Liver (tissue), 9 donors: ENCODE data around the gene ARFGAP1. TPM values are rescaled to one million over a fixed set of nuclear protein-coding genes. Genes with fewer than 3 reads are reported as not detected.

Source experiments
- DNase-seq: peaks from one replicate; pipeline ENCODE4 v3.0.0-alpha.2; 2017; ENCODE audit warnings: low spot score
- H3K27ac ChIP-seq, 2 donors: one replicate each; pipeline ENCODE4 v1.7.0; 2013; ENCODE audit warnings: inconsistent platforms in 2 of 2, low read length in 2 of 2, control low read depth in 1 of 2, low read depth in 1 of 2, mild to moderate bottlenecking in 1 of 2
- H3K27me3 ChIP-seq, 4 donors: one replicate each; pipeline versions ENCODE4 v1.6.1 to v1.7.0; 2013; ENCODE audit warnings: low read length in 3 of 4, inconsistent platforms in 1 of 4, mild to moderate bottlenecking in 1 of 4, moderate library complexity in 1 of 4; ENCODE audit not compliant: control insufficient read depth in 4 of 4, insufficient read depth in 4 of 4
- H3K36me3 ChIP-seq, 4 donors: one replicate each; pipeline versions ENCODE4 v1.6.1 to v1.7.0; 2013; ENCODE audit warnings: low read length in 3 of 4, mild to moderate bottlenecking in 3 of 4, low read depth in 1 of 4, moderate library complexity in 1 of 4; ENCODE audit not compliant: control insufficient read depth in 4 of 4, insufficient read depth in 3 of 4
- H3K4me1 ChIP-seq, 4 donors: one replicate each; pipeline versions ENCODE4 v1.6.1 to v1.7.0; 2013; ENCODE audit warnings: low read length in 3 of 4, mild to moderate bottlenecking in 3 of 4, moderate library complexity in 1 of 4; ENCODE audit not compliant: control insufficient read depth in 4 of 4, insufficient read depth in 4 of 4
- H3K4me3 ChIP-seq, 3 donors: one replicate each; pipeline versions ENCODE4 v1.6.1 to v1.7.0; 2013; ENCODE audit warnings: low read length in 3 of 3, control low read depth in 1 of 3, low read depth in 1 of 3, mild to moderate bottlenecking in 1 of 3
- H3K9ac ChIP-seq, 2 donors: one replicate each; pipeline ENCODE4 v1.7.0; 2013; ENCODE audit warnings: low read length in 2 of 2, mild to moderate bottlenecking in 2 of 2, moderate library complexity in 2 of 2, control low read depth in 1 of 2, low read depth in 1 of 2
- H3K9me3 ChIP-seq, 4 donors: one replicate each; pipeline versions ENCODE4 v1.6.1 to v1.7.0; 2013; ENCODE audit warnings: low read length in 3 of 4; ENCODE audit not compliant: control insufficient read depth in 4 of 4
- EGR1 ChIP-seq, 2 donors: IDR thresholded peaks; 2 replicates each; pipeline ENCODE4 v1.6.1; 2016 to 2018; ENCODE audit warnings: antibody characterized with exemption in 2 of 2, low read depth in 2 of 2
- FOXA2 ChIP-seq: IDR thresholded peaks from 2 replicates; pipeline ENCODE4 v1.6.1; 2016; ENCODE audit warnings: antibody characterized with exemption
- GABPA ChIP-seq, 2 donors: IDR thresholded peaks in 1 of 2; conservative IDR thresholded peaks in 1 of 2; 2 replicates each; pipeline ENCODE4 v1.6.1; 2016; ENCODE audit warnings: antibody characterized with exemption in 2 of 2, mild to moderate bottlenecking in 1 of 2, moderate library complexity in 1 of 2
- HNF4A ChIP-seq, 2 donors: conservative IDR thresholded peaks; 2 replicates each; pipeline ENCODE4 v1.6.1; 2016; ENCODE audit warnings: antibody characterized with exemption in 2 of 2, mild to moderate bottlenecking in 2 of 2
- HNF4G ChIP-seq: IDR thresholded peaks from 2 replicates; pipeline ENCODE4 v1.6.1; 2016; ENCODE audit warnings: antibody characterized with exemption
- NR2F2 ChIP-seq: IDR thresholded peaks from 2 replicates; pipeline ENCODE4 v1.6.1; 2016; ENCODE audit warnings: antibody characterized with exemption
- RAD21 ChIP-seq, 2 donors: IDR thresholded peaks; 2 replicates each; pipeline ENCODE4 v1.6.1; 2016; ENCODE audit warnings: antibody characterized with exemption in 2 of 2, mild to moderate bottlenecking in 2 of 2
- SP1 ChIP-seq: IDR thresholded peaks from 2 replicates; pipeline ENCODE4 v1.6.1; 2018; ENCODE audit warnings: antibody characterized with exemption, mild to moderate bottlenecking
- TAF1 ChIP-seq: conservative IDR thresholded peaks from 2 replicates; pipeline ENCODE4 v1.6.1; 2016; ENCODE audit warnings: antibody characterized with exemption, mild to moderate bottlenecking
- WGBS: extraction: QIAGEN DNeasy Blood & Tissue Kit; methylation state at CpG from one replicate; pipeline ENCODE4 v1.1.7; 2013; 5-methylcytosine and 5-hydroxymethylcytosine counted together
- polyA plus RNA-seq, 2 donors: library from polyadenylated mRNA; stranded (reverse) in 1 of 2; unstranded in 1 of 2; fragments of 200-250 nt in 1 of 2; fragments of >200 nt in 1 of 2; fragmentation: Nextera tagmentation in 1 of 2; extraction: Ambion mirVana in 1 of 2; gene quantifications; one replicate each; pipeline versions ENCODE4 v1.2.1 to v1.2.3, GENCODE V29; 2013 to 2015
- total RNA-seq, 2 donors: library from RNA; depleted of rRNA; stranded (reverse); fragments of >200 nt; gene quantifications; one replicate each; pipeline ENCODE4 v1.2.3, GENCODE V29; 2014
- TF ChIP-seq, protein P1 (sequence below): IDR thresholded peaks from 2 replicates; pipeline ENCODE4 v1.6.1; 2016; ENCODE audit warnings: antibody characterized with exemption
- TF ChIP-seq, protein P2 (sequence below): IDR thresholded peaks from 2 replicates; pipeline ENCODE4 v1.6.1; 2016; ENCODE audit warnings: antibody characterized with exemption, mild to moderate bottlenecking
- TF ChIP-seq, protein P3 (sequence below): IDR thresholded peaks from 2 replicates; pipeline ENCODE4 v1.6.1; 2016; ENCODE audit warnings: antibody characterized with exemption
- TF ChIP-seq, protein P4 (sequence below): fragments of 150-350 bp; IDR thresholded peaks from 2 replicates; pipeline ENCODE4 v1.5.1; 2017; ENCODE audit warnings: improper control_type of control experiment, low read depth, low read length; ENCODE audit not compliant: missing input control
- donor health status: healthy.
- donor health status: healthy.
- donor health status: healthy.
- donor health status: healthy.
- donor health status: healthy.

The ARFGAP1 gene
- total and polyA plus RNA-seq, 4 donors = 11.2 to 29.7 (median 21.8) TPM

DNA sequence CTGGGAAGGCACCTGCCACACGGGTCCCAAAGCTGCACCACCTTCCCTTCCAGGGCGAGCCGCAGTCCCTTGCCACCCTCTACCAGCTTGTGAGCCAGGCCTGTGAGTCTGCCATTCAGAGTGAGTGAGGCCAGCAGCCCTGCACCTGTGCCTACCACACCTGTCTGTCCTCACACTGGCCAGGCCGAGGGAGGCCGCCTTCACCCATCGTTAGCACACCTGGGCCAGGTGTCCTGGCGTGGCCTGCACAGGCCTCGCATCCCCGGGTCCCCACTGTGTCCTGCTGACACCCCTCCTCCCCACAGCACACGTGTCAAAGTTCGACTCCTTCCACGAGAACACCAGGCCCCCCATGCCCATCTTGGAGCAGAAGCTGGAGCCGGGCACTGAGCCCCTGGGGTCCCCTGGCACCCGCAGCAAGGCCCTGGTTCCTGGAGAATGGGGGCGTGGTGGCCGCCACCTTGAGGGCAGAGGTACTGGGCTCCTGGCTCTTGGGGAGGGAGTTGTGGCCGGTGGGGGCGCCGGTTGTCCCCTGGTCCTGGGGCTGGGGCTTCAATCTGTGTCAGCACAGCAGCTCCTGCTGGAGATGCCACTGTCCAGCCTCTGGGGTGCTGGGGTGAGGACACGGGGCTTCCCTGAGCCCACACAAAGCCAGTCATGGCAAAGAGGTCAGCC lies 55.5 kb downstream of the ARFGAP1 start (continued):
- TF ChIP-seq RAD21 (IDR thresholded peaks at IDR 0.05) = no peak
- no peak for TF ChIP-seq GABPA (IDR thresholded peaks at IDR 0.05 in 1 of 2, conservative IDR thresholded peaks at IDR 0.05 in 1 of 2)

DNA sequence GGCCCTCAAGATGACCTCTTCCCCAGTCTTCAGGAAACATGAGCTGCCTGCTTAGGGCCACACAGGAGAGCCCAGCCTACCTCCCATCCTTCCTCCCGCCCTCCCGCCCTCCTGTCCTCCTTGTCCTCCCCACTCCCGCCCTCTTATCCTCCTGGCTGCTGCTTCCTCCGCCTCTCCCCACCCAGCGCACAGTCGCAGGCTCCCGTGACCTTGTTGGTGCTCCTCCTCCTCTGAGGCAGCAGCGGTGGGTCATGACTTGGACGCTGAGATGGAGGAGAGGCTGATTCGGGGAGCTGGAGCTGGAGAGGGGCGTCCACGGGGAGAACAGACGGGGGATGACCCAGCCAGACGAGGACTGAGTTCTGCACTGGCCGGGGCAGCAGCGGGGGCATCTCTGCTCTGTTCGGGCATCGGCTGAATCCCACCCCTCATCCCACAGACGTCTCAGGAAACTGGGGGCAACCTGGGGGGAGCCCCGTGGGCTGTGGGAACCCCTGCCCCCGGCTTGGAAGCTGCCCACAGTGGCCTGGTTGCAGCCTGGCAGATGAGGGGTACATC lies 56.2 kb downstream of the ARFGAP1 start:
- Histone ChIP-seq H3K27me3 (no peaks in the 10 kb centered on the region), H3K4me1 (no peaks in the 10 kb centered on the region), H3K36me3 (no peaks in the 10 kb centered on the region), H3K9ac (no peak overlapping the region), H3K27ac (no peak overlapping the region), H3K9me3 (peaks cover 0 to 4% (median 0%) of the 10 kb centered on the region in 4 donors), H3K4me3 (no peak overlapping the region)
- no peak for DNase-seq
- TF ChIP-seq SP1 (no peak), FOXA2 (no peak), HNF4A (conservative IDR thresholded peaks at IDR 0.05) (no peak), EGR1 (IDR thresholded peaks at IDR 0.05; ENCODE audit: low read depth in 2 of 2) (no peak), TAF1 (no peak), HNF4G (no peak), GABPA (IDR thresholded peaks at IDR 0.05 in 1 of 2, conservative IDR thresholded peaks at IDR 0.05 in 1 of 2) (no peak)
- TF ChIP-seq, protein P1, sequence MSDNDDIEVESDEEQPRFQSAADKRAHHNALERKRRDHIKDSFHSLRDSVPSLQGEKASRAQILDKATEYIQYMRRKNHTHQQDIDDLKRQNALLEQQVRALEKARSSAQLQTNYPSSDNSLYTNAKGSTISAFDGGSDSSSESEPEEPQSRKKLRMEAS = no peak
- TF ChIP-seq, protein P2, sequence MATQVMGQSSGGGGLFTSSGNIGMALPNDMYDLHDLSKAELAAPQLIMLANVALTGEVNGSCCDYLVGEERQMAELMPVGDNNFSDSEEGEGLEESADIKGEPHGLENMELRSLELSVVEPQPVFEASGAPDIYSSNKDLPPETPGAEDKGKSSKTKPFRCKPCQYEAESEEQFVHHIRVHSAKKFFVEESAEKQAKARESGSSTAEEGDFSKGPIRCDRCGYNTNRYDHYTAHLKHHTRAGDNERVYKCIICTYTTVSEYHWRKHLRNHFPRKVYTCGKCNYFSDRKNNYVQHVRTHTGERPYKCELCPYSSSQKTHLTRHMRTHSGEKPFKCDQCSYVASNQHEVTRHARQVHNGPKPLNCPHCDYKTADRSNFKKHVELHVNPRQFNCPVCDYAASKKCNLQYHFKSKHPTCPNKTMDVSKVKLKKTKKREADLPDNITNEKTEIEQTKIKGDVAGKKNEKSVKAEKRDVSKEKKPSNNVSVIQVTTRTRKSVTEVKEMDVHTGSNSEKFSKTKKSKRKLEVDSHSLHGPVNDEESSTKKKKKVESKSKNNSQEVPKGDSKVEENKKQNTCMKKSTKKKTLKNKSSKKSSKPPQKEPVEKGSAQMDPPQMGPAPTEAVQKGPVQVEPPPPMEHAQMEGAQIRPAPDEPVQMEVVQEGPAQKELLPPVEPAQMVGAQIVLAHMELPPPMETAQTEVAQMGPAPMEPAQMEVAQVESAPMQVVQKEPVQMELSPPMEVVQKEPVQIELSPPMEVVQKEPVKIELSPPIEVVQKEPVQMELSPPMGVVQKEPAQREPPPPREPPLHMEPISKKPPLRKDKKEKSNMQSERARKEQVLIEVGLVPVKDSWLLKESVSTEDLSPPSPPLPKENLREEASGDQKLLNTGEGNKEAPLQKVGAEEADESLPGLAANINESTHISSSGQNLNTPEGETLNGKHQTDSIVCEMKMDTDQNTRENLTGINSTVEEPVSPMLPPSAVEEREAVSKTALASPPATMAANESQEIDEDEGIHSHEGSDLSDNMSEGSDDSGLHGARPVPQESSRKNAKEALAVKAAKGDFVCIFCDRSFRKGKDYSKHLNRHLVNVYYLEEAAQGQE = no peak
- TF ChIP-seq, protein P3, sequence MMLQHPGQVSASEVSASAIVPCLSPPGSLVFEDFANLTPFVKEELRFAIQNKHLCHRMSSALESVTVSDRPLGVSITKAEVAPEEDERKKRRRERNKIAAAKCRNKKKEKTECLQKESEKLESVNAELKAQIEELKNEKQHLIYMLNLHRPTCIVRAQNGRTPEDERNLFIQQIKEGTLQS = no peak
- 74% methylated on average over 21 of the region's 21 CpGs for WGBS

DNA sequence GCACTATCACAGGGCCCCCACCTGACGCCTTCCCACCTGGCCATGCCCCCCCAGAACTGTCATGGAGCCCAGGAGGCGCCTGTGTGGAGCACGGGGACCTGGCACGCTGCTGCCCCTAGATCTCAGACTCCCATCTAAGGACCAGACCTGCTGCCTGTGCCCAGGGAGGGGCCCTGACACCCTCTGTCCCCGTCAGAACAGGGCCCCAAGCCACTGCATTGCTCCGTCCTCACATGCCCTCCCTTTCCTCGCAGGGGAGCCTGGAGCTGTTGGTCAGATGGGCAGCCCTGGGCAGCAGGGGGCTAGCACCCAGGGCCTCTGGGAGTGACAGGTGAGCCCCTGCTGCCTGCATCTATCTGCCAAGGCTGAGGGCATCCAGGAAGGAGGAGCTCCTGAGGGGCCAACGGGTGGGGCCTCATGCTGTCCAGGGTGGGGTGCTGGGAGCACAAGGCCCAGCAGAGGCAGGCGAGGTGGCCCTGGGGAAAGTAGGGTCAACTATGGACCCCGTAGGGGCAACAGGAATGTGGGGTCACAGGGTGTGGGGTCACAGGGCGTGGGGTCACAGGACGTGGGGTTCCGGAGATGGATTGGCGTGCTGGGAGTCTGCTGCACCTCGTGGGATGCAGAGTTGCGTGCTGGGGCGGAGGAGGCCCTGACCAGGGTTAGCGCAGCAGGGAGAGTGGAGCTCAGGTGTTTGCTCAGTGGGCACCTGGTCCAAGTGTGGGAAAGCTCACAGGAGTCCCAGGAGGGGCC lies 56.9 kb downstream of the ARFGAP1 start:
- no peak for TF ChIP-seq NR2F2
- TF ChIP-seq, protein P2 = no peak
- TF ChIP-seq, protein P4, sequence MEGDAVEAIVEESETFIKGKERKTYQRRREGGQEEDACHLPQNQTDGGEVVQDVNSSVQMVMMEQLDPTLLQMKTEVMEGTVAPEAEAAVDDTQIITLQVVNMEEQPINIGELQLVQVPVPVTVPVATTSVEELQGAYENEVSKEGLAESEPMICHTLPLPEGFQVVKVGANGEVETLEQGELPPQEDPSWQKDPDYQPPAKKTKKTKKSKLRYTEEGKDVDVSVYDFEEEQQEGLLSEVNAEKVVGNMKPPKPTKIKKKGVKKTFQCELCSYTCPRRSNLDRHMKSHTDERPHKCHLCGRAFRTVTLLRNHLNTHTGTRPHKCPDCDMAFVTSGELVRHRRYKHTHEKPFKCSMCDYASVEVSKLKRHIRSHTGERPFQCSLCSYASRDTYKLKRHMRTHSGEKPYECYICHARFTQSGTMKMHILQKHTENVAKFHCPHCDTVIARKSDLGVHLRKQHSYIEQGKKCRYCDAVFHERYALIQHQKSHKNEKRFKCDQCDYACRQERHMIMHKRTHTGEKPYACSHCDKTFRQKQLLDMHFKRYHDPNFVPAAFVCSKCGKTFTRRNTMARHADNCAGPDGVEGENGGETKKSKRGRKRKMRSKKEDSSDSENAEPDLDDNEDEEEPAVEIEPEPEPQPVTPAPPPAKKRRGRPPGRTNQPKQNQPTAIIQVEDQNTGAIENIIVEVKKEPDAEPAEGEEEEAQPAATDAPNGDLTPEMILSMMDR = no peak
- TF ChIP-seq, protein P1 = no peak
- no peak for DNase-seq
- no peaks in the 10 kb centered on the region for H3K27me3 ChIP-seq
- no peaks in the 10 kb centered on the region for H3K36me3 ChIP-seq
- H3K27ac ChIP-seq = no peak overlapping the region
- H3K9ac ChIP-seq = no peak overlapping the region
- no peak overlapping the region for H3K4me3 ChIP-seq
- H3K4me1 ChIP-seq = no peaks in the 10 kb centered on the region
- peaks cover 0 to 4% (median 0%) of the 10 kb centered on the region in 4 donors for H3K9me3 ChIP-seq
- 86% methylated on average over 18 of the region's 18 CpGs for WGBS
